K562 (cell line): ENCODE measurements around the gene STK24. TPM values are rescaled to one million over a fixed set of nuclear protein-coding genes. Genes with fewer than 3 reads are reported as not detected.

Source experiments
- ATAC-seq: fragments of 200-7000 bp; cut with Tn5 transposase; 3 replicates; pipeline ENCODE4 v1.9.1; 2020; ENCODE audit warnings: moderate library complexity
- BruUV-seq: library from RNA; stranded (reverse); fragments of 400-500 nt; replicated peaks from 2 replicates; lab custom pipeline; 2021; lab: Mats Ljungman, UMichigan
- CTCF ChIA-PET: fragments of 300-600 bp; formaldehyde crosslinking; extraction: SDS; loops from one replicate; lab custom pipeline; 2021; ENCODE audit warnings: low intra/inter-chr PET ratio; lab: Yijun Ruan, JAX
- POLR2A ChIA-PET: fragments of 300-600, 350-650 bp; sonication (Branson Sonifier 250); formaldehyde crosslinking; extraction: SDS; loops from one replicate; lab custom pipeline; 2021; ENCODE audit warnings: antibody characterized with exemption, inconsistent platforms; lab: Yijun Ruan, JAX
- DNase-seq, 4 experiments: peaks; one replicate each; pipeline versions ENCODE4 v3.0.0 to v3.0.0-alpha.2; 2011 to 2018; ENCODE audit warnings: low spot score in 3 of 4, mixed read lengths in 3 of 4; ENCODE audit errors: extremely low read depth in 1 of 4
- FAIRE-seq: peaks from 2 replicates; lab custom pipeline; 2011; peaks lifted over from hg19 to GRCh38; lab: Jason Lieb, UNC
- H2AFZ ChIP-seq: 2 replicates; pipeline ENCODE4 v1.6.0; 2011; ENCODE audit warnings: low read depth, low read length, control low read depth, inconsistent platforms
- H3K27ac ChIP-seq: fragments of 200-600 bp; 3 replicates; pipeline ENCODE4 v1.8.0; 2011; ENCODE audit warnings: low read depth, mild to moderate bottlenecking, control low read depth, inconsistent platforms, low read length, moderate library complexity, mixed read lengths; ENCODE audit errors: extremely low read depth
- H3K27me3 ChIP-seq, 2 experiments: fragments of 300-600 bp in 1 of 2; 2 replicates in 1 of 2; 3 replicates in 1 of 2; pipeline versions ENCODE4 v1.6.0 to v1.8.0; 2011; ENCODE audit warnings: inconsistent platforms in 2 of 2, low read length in 2 of 2, mild to moderate bottlenecking in 1 of 2, mixed read lengths in 1 of 2, moderate library complexity in 1 of 2; ENCODE audit not compliant: control insufficient read depth in 2 of 2, insufficient read depth in 2 of 2
- H3K36me3 ChIP-seq: fragments of 300-600 bp; 3 replicates; pipeline ENCODE4 v1.8.0; 2011; ENCODE audit warnings: mild to moderate bottlenecking, low read length, inconsistent platforms; ENCODE audit not compliant: control insufficient read depth, insufficient read depth
- H3K4me1 ChIP-seq, 2 experiments: fragments of 200-600 bp in 1 of 2; replicated peaks in 1 of 2; 2 replicates in 1 of 2; 3 replicates in 1 of 2; pipeline versions ENCODE4 v1.5.1 to v1.8.0; 2011; ENCODE audit warnings: inconsistent platforms in 2 of 2, low read length in 2 of 2, mild to moderate bottlenecking in 1 of 2, mixed read lengths in 1 of 2, moderate library complexity in 1 of 2; ENCODE audit not compliant: control insufficient read depth in 2 of 2, insufficient read depth in 2 of 2
- H3K4me2 ChIP-seq: 2 replicates; pipeline ENCODE4 v1.6.1; 2011; ENCODE audit warnings: low read length, control low read depth, inconsistent platforms, mixed read lengths; ENCODE audit not compliant: insufficient read depth
- H3K4me3 ChIP-seq: fragments of 200-600 bp; sonication (generic), shearing (Covaris generic); 2 replicates; pipeline ENCODE4 v1.5.1; 2016; ENCODE audit warnings: control low read depth, inconsistent platforms
- H3K79me2 ChIP-seq: fragments of 200-600 bp; 3 replicates; pipeline ENCODE4 v1.8.0; 2011; ENCODE audit warnings: low read length, inconsistent platforms; ENCODE audit not compliant: control insufficient read depth, insufficient read depth
- H3K9ac ChIP-seq, 2 experiments: 2 replicates each; pipeline versions ENCODE4 v1.6.0 to v1.6.1; 2011; ENCODE audit warnings: low read depth in 2 of 2, low read length in 2 of 2, control low read depth in 1 of 2, inconsistent platforms in 1 of 2, mild to moderate bottlenecking in 1 of 2, mixed read lengths in 1 of 2; ENCODE audit not compliant: insufficient read depth in 1 of 2
- H3K9me1 ChIP-seq: one replicate; pipeline ENCODE4 v1.6.0; 2011; ENCODE audit warnings: inconsistent platforms, mild to moderate bottlenecking, low read length, moderate library complexity; ENCODE audit not compliant: control insufficient read depth, insufficient read depth
- H3K9me3 ChIP-seq: replicated peaks from 2 replicates; pipeline ENCODE4 v1.5.1; 2011; ENCODE audit warnings: low read depth, low read length, inconsistent platforms; ENCODE audit not compliant: control insufficient read depth, insufficient read depth
- H4K20me1 ChIP-seq: replicated peaks from 2 replicates; pipeline ENCODE4 v1.6.1; 2011; ENCODE audit warnings: low read length, inconsistent platforms, mixed read lengths; ENCODE audit not compliant: control insufficient read depth, insufficient read depth
- CBX8 ChIP-seq: fragments of 200-600 bp; sonication (generic); IDR thresholded peaks from 2 replicates; pipeline ENCODE4 v1.6.1; 2012; ENCODE audit warnings: borderline replicate concordance, mixed run types, low read depth, mild to moderate bottlenecking, moderate library complexity, mixed read lengths, low read length, control low read depth, inconsistent platforms; ENCODE audit not compliant: poor library complexity, severe bottlenecking; ENCODE audit errors: extremely low read depth
- POLR2G ChIP-seq: fragments of 200-400 bp; formaldehyde crosslinking; IDR thresholded peaks from 2 replicates; pipeline ENCODE4 v1.6.1; 2017; ENCODE audit warnings: low read depth, mild to moderate bottlenecking, antibody characterized with exemption, low read length, moderate library complexity
- RBFOX2 ChIP-seq: fragments of 200-400 bp; formaldehyde crosslinking; IDR thresholded peaks from 2 replicates; pipeline ENCODE4 v1.6.1; 2017; ENCODE audit warnings: low read depth, mild to moderate bottlenecking, low read length, moderate library complexity
- ZC3H8 ChIP-seq: fragments of 450-650 bp; IDR thresholded peaks from 2 replicates; pipeline ENCODE4 v1.6.1; 2017
- WGBS: fragments of 100-300 bp; shearing (Covaris generic); methylation state at CpG from one replicate; pipeline ENCODE4 v1.1.6; 2016; ENCODE audit warnings: low coverage, mixed read lengths; ENCODE audit not compliant: insufficient coverage; ENCODE audit errors: missing lambda C conversion rate; 5-methylcytosine and 5-hydroxymethylcytosine counted together
- in situ Hi-C: fragments of 300-500 bp; cut with MboI; formaldehyde crosslinking; loops from 4 replicates; pipeline ENCODE4 v1.15.0; 2018; ENCODE audit warnings: inconsistent platforms, mixed read lengths
- intact Hi-C: fragments of 100-400 bp; cut with micrococcal nuclease; formaldehyde crosslinking; loops from 2 replicates; pipeline ENCODE4 v1.14.2; 2022
- polyA plus RNA-seq, 8 experiments: library from polyadenylated mRNA; depleted of rRNA in 4 of 8; stranded (reverse) in 5 of 8; unstranded in 3 of 8; fragments of >200 nt; fragmentation: Nextera tagmentation in 2 of 8; fragmentation: Illumina TruSeq in 1 of 8; extraction: Ambion mirVana in 2 of 8; extraction: Trizol in 1 of 8; gene quantifications; 2 replicates each; pipeline versions ENCODE4 v1.2.1 to v1.2.3, GENCODE V29; 2011 to 2014; ENCODE audit warnings: inconsistent platforms in 1 of 8, missing spikeins in 1 of 8
- total RNA-seq, 7 experiments: library from RNA; depleted of rRNA in 6 of 7; stranded (reverse); fragments of >200 nt in 6 of 7; fragmentation: Illumina TruSeq in 2 of 7; extraction: Trizol in 2 of 7; gene quantifications; 2 replicates each; pipeline versions ENCODE4 v1.2.1 to v1.2.3, GENCODE V29; 2011 to 2021; ENCODE audit warnings: low replicate concordance in 1 of 7

STK24 gene
- total and polyA plus RNA-seq, 9 of the 15 experiments (the other 6 are each of a cell fraction or from before 2014, with no cell fraction given): 3.8 to 78.4 (median 28.2) TPM

GRCh38 chr13:98565726-98566565 lies 11.0 kb downstream of the STK24 start:
- H3K9ac ChIP-seq: peak overlapping the region in 1 of 2 experiments; percentile 85; a peak in 2 of 4 replicates
- H3K4me3 ChIP-seq: no peak overlapping the region
- in situ Hi-C loops (no loop called here), intact Hi-C loops (no loop called here)
- no peak for TF ChIP-seq ZC3H8
- no peak for TF ChIP-seq CBX8
- TF ChIP-seq POLR2G: 0 out of 2 replicates have a peak, but pooled peaks have one; percentile 25
- 0 out of 2 replicates have a peak, but pooled peaks have one; percentile 38 for TF ChIP-seq RBFOX2
- H3K27me3 ChIP-seq: no peaks in the 10 kb centered on the region
- H3K4me1 ChIP-seq: peaks cover 10 to 15% of the 10 kb centered on the region in 2 experiments
- H3K9me3 ChIP-seq: no peaks in the 10 kb centered on the region
- no peak overlapping the region for H3K27ac ChIP-seq
- H3K36me3 ChIP-seq: peaks cover 10% of the 10 kb centered on the region; the same call in 1 of the 3 replicates
- H4K20me1 ChIP-seq: peaks cover 28% of the 10 kb centered on the region
- H3K9me1 ChIP-seq: peaks cover 3% of the 10 kb centered on the region
- ChIA-PET POLR2A (interaction anchor here (0.6 to 1.0 kb wide), 3 partner anchors 9 to 47 kb away, joined by 3 to 4 read pairs (median 4); no protein-coding TSS in a partner anchor), CTCF (no interaction called here)
- ATAC-seq (peak; percentile 42; the same call in 2 of the 3 replicates), DNase-seq (no peak), FAIRE-seq (peak; percentile 48)
- WGBS: 34% methylated on average over 13 of the region's 18 CpGs
- H3K4me2 ChIP-seq: peak overlapping the region; percentile 20; the same call in 1 of the 2 replicates
- no TSS peak for BruUV-seq
- H2AFZ ChIP-seq: no peak overlapping the region
- H3K79me2 ChIP-seq: peaks cover 93% of the 10 kb centered on the region
